ENCODE measurements around the gene SPA17.

SPA17 gene

DNA sequence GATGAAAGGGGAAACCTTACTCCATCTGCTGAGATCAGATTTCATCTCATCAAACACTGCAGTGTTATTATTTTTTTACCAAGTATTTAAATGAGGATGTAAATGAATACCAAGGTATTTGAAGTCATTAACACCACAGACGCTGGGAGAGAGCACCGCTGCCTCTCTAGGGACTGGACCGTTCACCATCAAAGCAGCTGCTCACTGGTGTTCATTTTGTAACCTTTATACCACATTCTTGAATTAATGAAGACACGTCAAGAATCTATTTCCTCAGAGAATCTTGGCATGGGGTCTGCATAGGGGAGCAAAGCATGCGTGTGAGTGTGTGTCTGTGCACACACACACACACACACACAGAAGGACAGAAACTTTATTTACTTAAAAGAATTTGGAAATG is 15.8 kb upstream of the SPA17 start:
- no peak overlapping the region for H3K4me3 ChIP-seq (ENCODE audit: low read depth, low read length)
- no peak for DNase-seq (ENCODE audit: low read depth)
- TF ChIP-seq POLR2A (IDR thresholded peaks at IDR 0.05; ENCODE audit: extremely low read depth, insufficient read length) (no peak), MYC (IDR thresholded peaks at IDR 0.05; ENCODE audit: low read depth, low read length) (no peak)
- TF ChIP-seq, protein P1, sequence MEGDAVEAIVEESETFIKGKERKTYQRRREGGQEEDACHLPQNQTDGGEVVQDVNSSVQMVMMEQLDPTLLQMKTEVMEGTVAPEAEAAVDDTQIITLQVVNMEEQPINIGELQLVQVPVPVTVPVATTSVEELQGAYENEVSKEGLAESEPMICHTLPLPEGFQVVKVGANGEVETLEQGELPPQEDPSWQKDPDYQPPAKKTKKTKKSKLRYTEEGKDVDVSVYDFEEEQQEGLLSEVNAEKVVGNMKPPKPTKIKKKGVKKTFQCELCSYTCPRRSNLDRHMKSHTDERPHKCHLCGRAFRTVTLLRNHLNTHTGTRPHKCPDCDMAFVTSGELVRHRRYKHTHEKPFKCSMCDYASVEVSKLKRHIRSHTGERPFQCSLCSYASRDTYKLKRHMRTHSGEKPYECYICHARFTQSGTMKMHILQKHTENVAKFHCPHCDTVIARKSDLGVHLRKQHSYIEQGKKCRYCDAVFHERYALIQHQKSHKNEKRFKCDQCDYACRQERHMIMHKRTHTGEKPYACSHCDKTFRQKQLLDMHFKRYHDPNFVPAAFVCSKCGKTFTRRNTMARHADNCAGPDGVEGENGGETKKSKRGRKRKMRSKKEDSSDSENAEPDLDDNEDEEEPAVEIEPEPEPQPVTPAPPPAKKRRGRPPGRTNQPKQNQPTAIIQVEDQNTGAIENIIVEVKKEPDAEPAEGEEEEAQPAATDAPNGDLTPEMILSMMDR (IDR thresholded peaks at IDR 0.05; ENCODE audit: low read depth, low read length) = no peak
- TF ChIP-seq, protein P2, sequence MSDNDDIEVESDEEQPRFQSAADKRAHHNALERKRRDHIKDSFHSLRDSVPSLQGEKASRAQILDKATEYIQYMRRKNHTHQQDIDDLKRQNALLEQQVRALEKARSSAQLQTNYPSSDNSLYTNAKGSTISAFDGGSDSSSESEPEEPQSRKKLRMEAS (IDR thresholded peaks at IDR 0.05; ENCODE audit: low read depth, low read length) = no peak

DNA sequence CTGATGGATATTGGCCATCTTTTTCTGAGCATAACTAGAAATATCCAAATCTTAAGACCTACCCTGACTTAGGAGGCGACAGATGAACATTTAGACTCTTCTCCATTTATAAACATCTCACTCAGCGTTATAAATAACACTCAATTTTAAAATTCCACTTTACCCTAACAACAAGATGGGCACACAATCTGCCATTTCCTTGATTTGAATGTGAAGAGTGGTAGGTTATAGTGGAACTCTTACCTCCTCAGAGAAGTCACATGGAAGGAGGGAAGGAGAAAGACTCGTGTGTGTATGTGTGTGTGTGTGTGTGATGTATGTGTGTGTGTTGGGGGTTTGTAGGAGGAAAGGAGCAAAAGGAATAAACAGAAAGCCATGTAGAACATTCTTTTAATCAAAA is 15.2 kb upstream of the SPA17 start:
- TF ChIP-seq, protein P2 (IDR thresholded peaks at IDR 0.05; ENCODE audit: low read depth, low read length) = no peak
- TF ChIP-seq, protein P1 (IDR thresholded peaks at IDR 0.05; ENCODE audit: low read depth, low read length) = no peak
- TF ChIP-seq MYC (IDR thresholded peaks at IDR 0.05; ENCODE audit: low read depth, low read length) (no peak), POLR2A (IDR thresholded peaks at IDR 0.05; ENCODE audit: extremely low read depth, insufficient read length) (no peak)
- no peak overlapping the region for H3K4me3 ChIP-seq (ENCODE audit: low read depth, low read length)
- DNase-seq (ENCODE audit: low read depth) = no peak

DNA sequence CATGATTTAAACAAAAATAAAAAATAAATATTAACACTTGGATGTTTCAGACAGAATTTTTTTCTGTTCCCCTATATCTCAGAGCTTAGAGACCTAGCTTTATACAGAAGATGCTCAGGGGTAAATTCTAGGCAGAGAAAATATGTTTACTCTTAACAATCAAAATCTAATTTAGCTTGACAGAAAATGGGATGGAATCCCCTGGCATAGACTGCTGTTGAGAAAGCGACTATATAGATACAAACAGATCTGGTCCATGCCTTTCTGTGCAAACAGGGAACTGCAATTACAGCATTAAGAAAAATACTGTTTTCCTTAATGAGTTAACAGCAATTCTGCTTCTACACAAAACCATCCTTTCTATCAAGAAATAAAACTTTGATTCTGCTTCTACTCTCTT is 14.7 kb upstream of the SPA17 start:
- TF ChIP-seq, protein P1 (IDR thresholded peaks at IDR 0.05; ENCODE audit: low read depth, low read length) = no peak
- TF ChIP-seq, protein P2 (IDR thresholded peaks at IDR 0.05; ENCODE audit: low read depth, low read length) = no peak
- TF ChIP-seq MYC (IDR thresholded peaks at IDR 0.05; ENCODE audit: low read depth, low read length) (no peak), POLR2A (IDR thresholded peaks at IDR 0.05; ENCODE audit: extremely low read depth, insufficient read length) (no peak)
- no peak overlapping the region for H3K4me3 ChIP-seq (ENCODE audit: low read depth, low read length)
- DNase-seq (ENCODE audit: low read depth) = no peak

DNA sequence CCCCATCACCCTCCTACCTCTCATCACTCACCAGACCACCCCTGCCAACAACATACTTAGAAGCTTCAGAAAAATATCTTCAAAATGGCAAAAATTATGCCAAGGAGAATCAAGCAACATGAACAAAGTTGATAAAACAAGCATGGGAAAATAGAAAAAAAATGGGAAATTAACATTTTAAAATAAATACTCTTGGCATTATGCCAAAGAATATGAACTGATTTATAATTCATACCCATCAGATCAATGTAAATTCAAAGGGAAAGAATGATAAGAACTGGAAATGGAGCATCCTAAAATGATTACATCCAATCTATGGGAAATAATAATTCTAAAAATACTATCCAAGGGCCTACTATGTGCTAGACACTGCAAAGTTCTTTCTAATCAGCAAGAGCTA is 12.2 kb upstream of the SPA17 start:
- no peak for DNase-seq (ENCODE audit: low read depth)
- TF ChIP-seq, protein P2 (IDR thresholded peaks at IDR 0.05; ENCODE audit: low read depth, low read length) = no peak
- TF ChIP-seq POLR2A (IDR thresholded peaks at IDR 0.05; ENCODE audit: extremely low read depth, insufficient read length) (no peak), MYC (IDR thresholded peaks at IDR 0.05; ENCODE audit: low read depth, low read length) (no peak)
- TF ChIP-seq, protein P1 (IDR thresholded peaks at IDR 0.05; ENCODE audit: low read depth, low read length) = no peak
- no peak overlapping the region for H3K4me3 ChIP-seq (ENCODE audit: low read depth, low read length)

DNA sequence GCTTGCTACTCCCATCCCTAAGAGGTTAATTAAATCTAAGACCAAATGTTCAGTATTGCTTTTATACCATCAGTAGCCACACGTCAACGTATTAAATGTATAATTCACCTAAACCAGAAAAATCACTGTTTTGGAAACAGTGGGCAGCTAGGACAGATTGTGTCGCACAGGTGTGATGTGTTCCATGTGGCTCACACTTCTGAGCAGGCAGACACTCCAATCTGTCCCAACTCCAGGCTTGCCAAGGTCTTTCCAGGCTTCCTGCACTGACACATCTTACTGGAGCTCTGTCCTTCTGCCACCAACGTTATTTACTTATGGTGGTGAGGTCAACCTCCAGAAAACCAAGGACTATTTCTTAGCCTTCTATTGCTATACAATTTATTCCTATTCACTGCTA is 11.6 kb upstream of the SPA17 start:
- DNase-seq (ENCODE audit: low read depth) = no peak
- no peak overlapping the region for H3K4me3 ChIP-seq (ENCODE audit: low read depth, low read length)

More for the DNA sequence above, 11.6 kb upstream of the SPA17 start:
- no peak for TF ChIP-seq MYC (IDR thresholded peaks at IDR 0.05; ENCODE audit: low read depth, low read length)
- TF ChIP-seq, protein P2 (IDR thresholded peaks at IDR 0.05; ENCODE audit: low read depth, low read length) = no peak
- no peak for TF ChIP-seq POLR2A (IDR thresholded peaks at IDR 0.05; ENCODE audit: extremely low read depth, insufficient read length)
- TF ChIP-seq, protein P1 (IDR thresholded peaks at IDR 0.05; ENCODE audit: low read depth, low read length) = no peak
